BE2C (cell line): Measurements from ENCODE around the gene PWWP3B.

Experiments used
- DNase-seq: peaks from one replicate; pipeline ENCODE4 v3.0.0-alpha.2; 2020
- H3K27me3 ChIP-seq: fragments of 250-450 bp; sonication (Bioruptor Pico); 2 replicates; pipeline ENCODE4 v1.5.1; 2020; ENCODE audit warnings: mild to moderate bottlenecking
- H3K36me3 ChIP-seq: fragments of 250-450 bp; sonication (Bioruptor Pico); 2 replicates; pipeline ENCODE4 v1.5.1; 2020; ENCODE audit warnings: mild to moderate bottlenecking
- H3K4me1 ChIP-seq: fragments of 250-450 bp; sonication (Bioruptor Pico); 2 replicates; pipeline ENCODE4 v1.5.1; 2020
- H3K4me3 ChIP-seq: 2 replicates; pipeline ENCODE4 v1.5.1; 2011; ENCODE audit warnings: low read depth, low read length
- H3K9me3 ChIP-seq: fragments of 250-450 bp; sonication (Bioruptor Pico); 2 replicates; pipeline ENCODE4 v1.5.1; 2020
- CTCF ChIP-seq: IDR thresholded peaks from 2 replicates; pipeline ENCODE4 v1.5.1; 2012; ENCODE audit warnings: mild to moderate bottlenecking, low read depth, low read length

The PWWP3B gene

GRCh38 chrX:106203315-106203714, 35.2 kb downstream of the PWWP3B start:
- Histone ChIP-seq H3K4me3 (no peak overlapping the region), H3K4me1 (no peaks in the 10 kb centered on the region), H3K9me3 (no peaks in the 10 kb centered on the region), H3K36me3 (no peaks in the 10 kb centered on the region), H3K27me3 (no peaks in the 10 kb centered on the region)
- no peak for TF ChIP-seq CTCF
- DNase-seq = no peak

GRCh38 chrX:106208154-106208553, 40.0 kb downstream of the PWWP3B start:
- no peaks in the 10 kb centered on the region for H3K36me3 ChIP-seq
- no peak for TF ChIP-seq CTCF
- no peaks in the 10 kb centered on the region for H3K9me3 ChIP-seq
- no peak overlapping the region for H3K4me3 ChIP-seq
- no peaks in the 10 kb centered on the region for H3K4me1 ChIP-seq
- no peaks in the 10 kb centered on the region for H3K27me3 ChIP-seq
- no peak for DNase-seq
